Measurements from ENCODE around the gene FILIP1L. TPM values are rescaled to one million over a fixed set of nuclear protein-coding genes. Genes with fewer than 3 reads are reported as not detected.
A peak's percentile ranks its signal among the peaks of the same experiment; 100 is the strongest.

The FILIP1L gene
- total and polyA plus RNA-seq, 2 of the 8 experiments (the other 6 are each of a cell fraction or from before 2014, with no cell fraction given), result 0.06 to 0.09 TPM

DNA sequence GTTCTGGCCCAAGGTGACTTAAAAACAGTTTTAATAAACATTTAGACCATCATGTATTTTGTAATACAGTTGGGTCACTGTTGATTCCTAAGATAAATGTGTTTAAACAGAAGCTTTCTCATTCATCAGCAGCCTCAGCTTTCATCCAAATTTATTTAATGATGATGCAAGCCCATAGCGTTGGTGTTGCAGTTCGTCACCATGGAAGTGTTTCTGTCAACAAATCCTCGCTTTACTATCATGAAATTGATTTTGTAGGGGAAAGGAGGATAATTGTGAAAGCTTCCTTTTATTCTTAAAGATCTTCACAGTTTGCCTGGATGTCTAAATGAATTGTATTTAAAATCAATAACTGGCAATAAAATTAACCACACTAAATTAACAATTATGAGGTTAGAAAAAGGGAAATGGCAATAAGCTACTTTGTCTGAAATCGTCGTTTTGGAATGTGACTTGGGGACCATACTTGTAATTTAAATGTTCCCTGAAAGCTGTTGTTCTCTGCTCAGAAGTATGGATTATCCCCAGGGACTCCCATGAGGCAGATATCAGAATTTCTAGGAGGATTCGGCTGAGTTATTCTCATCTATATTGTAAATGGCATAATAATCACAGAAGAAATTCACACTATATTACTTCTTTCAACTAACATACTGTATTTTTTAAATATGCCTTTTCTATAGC, 267.7 kb downstream of the FILIP1L start:
- H3K4me2 ChIP-seq (ENCODE audit: insufficient read depth in 1 of 2, low read depth in 2 of 2, low read length in 2 of 2), result no peak overlapping the region
- no peak overlapping the region for H2BK5ac ChIP-seq (ENCODE audit: low read depth, low read length)
- peaks cover 0 to 33% of the 10 kb centered on the region in 2 experiments; a peak in 2 of 4 replicates for H3K79me2 ChIP-seq (ENCODE audit: control insufficient read depth in 1 of 2, insufficient read depth in 2 of 2, low read length in 2 of 2)
- no peak overlapping the region for H3K23ac ChIP-seq (ENCODE audit: insufficient read length)
- no peak for TF ChIP-seq RNF2 (IDR thresholded peaks at IDR 0.05; ENCODE audit: borderline replicate concordance, low read depth, low read length, missing control alignments, poor library complexity, severe bottlenecking)
- TF ChIP-seq SP1 (IDR thresholded peaks at IDR 0.05; ENCODE audit: low read depth, low read length), result no peak
- TF ChIP-seq, protein P1, sequence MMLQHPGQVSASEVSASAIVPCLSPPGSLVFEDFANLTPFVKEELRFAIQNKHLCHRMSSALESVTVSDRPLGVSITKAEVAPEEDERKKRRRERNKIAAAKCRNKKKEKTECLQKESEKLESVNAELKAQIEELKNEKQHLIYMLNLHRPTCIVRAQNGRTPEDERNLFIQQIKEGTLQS (IDR thresholded peaks at IDR 0.05; ENCODE audit: insufficient read depth, low read depth, low read length), result 0 out of 2 replicates have a peak, but pooled peaks have one; percentile 39
- TF ChIP-seq CEBPB (IDR thresholded peaks at IDR 0.05; ENCODE audit: low read depth, low read length), result peak; percentile 83
- TF ChIP-seq POLR2AphosphoS5 (IDR thresholded peaks at IDR 0.05; ENCODE audit: low read depth, low read length), result no peak
- TF ChIP-seq, protein P2, sequence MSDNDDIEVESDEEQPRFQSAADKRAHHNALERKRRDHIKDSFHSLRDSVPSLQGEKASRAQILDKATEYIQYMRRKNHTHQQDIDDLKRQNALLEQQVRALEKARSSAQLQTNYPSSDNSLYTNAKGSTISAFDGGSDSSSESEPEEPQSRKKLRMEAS (IDR thresholded peaks at IDR 0.05), result no peak
- no peak for TF ChIP-seq HDAC2 (IDR thresholded peaks at IDR 0.05; ENCODE audit: borderline replicate concordance in 1 of 2, low read depth in 2 of 2, low read length in 2 of 2)
- TF ChIP-seq SIX5 (IDR thresholded peaks at IDR 0.05; ENCODE audit: low read depth, low read length), result no peak
- no peak for TF ChIP-seq RXRA (IDR thresholded peaks at IDR 0.05; ENCODE audit: insufficient read depth, low read depth, low read length)
- H3K4me1 ChIP-seq (replicated peaks in 1 of 4; ENCODE audit: control insufficient read depth in 3 of 4, insufficient read depth in 4 of 4, low read length in 3 of 4), result peaks cover 0 to 7% (median 2%) of the 10 kb centered on the region in 4 experiments; a peak in 3 of 7 replicates
- no peak overlapping the region for H4K5ac ChIP-seq (ENCODE audit: insufficient read length, low read depth, low read length)
- H3K79me1 ChIP-seq (ENCODE audit: low read depth, low read length), result peaks cover 6% of the 10 kb centered on the region
- no peaks in the 10 kb centered on the region for H3K36me3 ChIP-seq (ENCODE audit: control insufficient read depth in 2 of 4, insufficient read depth in 4 of 4, low read length in 3 of 4)
- H3K23me2 ChIP-seq (ENCODE audit: low read depth, low read length), result no peaks in the 10 kb centered on the region
- WGBS, 2 experiments (ENCODE audit: extremely low coverage in 1 of 2, insufficient coverage in 1 of 2, insufficient read length in 1 of 2, insufficient replicate concordance in 2 of 2, low coverage in 1 of 2, low lambda C conversion rate in 2 of 2, missing lambda C conversion rate in 1 of 2), result 76% methylated on average over 6 of the region's 6 CpGs; no CpG with 5 or more reads in 1 of the 2 experiments
- ChIA-PET POLR2A (ENCODE audit: partially characterized antibody) (interaction anchor here (0.6 kb wide), 1 partner anchor 175 kb away, joined by 3 read pairs; no protein-coding TSS in a partner anchor), CTCF (ENCODE audit: partially characterized antibody) (interaction anchor here (0.7 to 1.7 kb wide), 6 partner anchors 13 to 408 kb away, joined by 3 to 6 read pairs (median 4); no protein-coding TSS in a partner anchor)
- no peak overlapping the region for H2BK20ac ChIP-seq (ENCODE audit: low read length)
- H3K56ac ChIP-seq (replicated peaks; ENCODE audit: insufficient read length, low read depth, low read length), result no peak overlapping the region
- H4K8ac ChIP-seq (ENCODE audit: extremely low read depth, insufficient read depth, low read length), result no peak overlapping the region
- DNase-seq (ENCODE audit: low read depth in 1 of 2, low spot score in 2 of 2) (no peak), FAIRE-seq (no peak)
- H2AK5ac ChIP-seq (ENCODE audit: low read depth, low read length), result no peak overlapping the region
- H3K27ac ChIP-seq (ENCODE audit: low read depth, low read length), result no peak overlapping the region
- H3K9me3 ChIP-seq (ENCODE audit: insufficient read depth in 2 of 2, low read depth in 1 of 2, low read length in 1 of 2), result no peaks in the 10 kb centered on the region
- H4K20me1 ChIP-seq (replicated peaks in 1 of 2; ENCODE audit: control insufficient read depth in 1 of 2, insufficient read depth in 2 of 2, low read length in 2 of 2), result peaks cover 0 to 2% of the 10 kb centered on the region in 2 experiments
- H3K4ac ChIP-seq (replicated peaks; ENCODE audit: insufficient read length, low read depth, low read length), result no peak overlapping the region
- H2BK15ac ChIP-seq (ENCODE audit: low read length), result no peak overlapping the region
- no peak overlapping the region for H3K14ac ChIP-seq (ENCODE audit: insufficient read length)
- no peaks in the 10 kb centered on the region for H3K27me3 ChIP-seq (replicated peaks in 1 of 4; ENCODE audit: control insufficient read depth in 3 of 4, extremely low read depth in 1 of 4, insufficient read depth in 3 of 4, low read length in 3 of 4)
- no peak overlapping the region for H4K91ac ChIP-seq (replicated peaks; ENCODE audit: insufficient read length, low read length)
- no peak overlapping the region for H2BK12ac ChIP-seq (ENCODE audit: low read depth, low read length)
- H3K18ac ChIP-seq (ENCODE audit: extremely low read depth, low read length), result no peak overlapping the region
- H3K4me3 ChIP-seq (ENCODE audit: extremely low read depth in 1 of 4, insufficient read depth in 2 of 4, low read depth in 3 of 4, low read length in 4 of 4), result no peak overlapping the region
- no peak overlapping the region for H3K9ac ChIP-seq (replicated peaks in 1 of 4; ENCODE audit: extremely low read depth in 1 of 4, low read depth in 3 of 4, low read length in 3 of 4)
- H2AFZ ChIP-seq (ENCODE audit: low read length), result no peak overlapping the region
- no peak overlapping the region for H2BK120ac ChIP-seq (replicated peaks; ENCODE audit: low read depth, low read length)

All from H1 (cell line).